Caco-2 (cell line): ENCODE measurements around the gene COMMD7. TPM values are rescaled to one million over a fixed set of nuclear protein-coding genes. Genes with fewer than 3 reads are reported as not detected.

Source experiments
- BruUV-seq: library from RNA; stranded (reverse); fragments of 400-500 nt; replicated peaks from 2 replicates; lab custom pipeline; 2021; lab: Mats Ljungman, UMichigan
- CTCF ChIA-PET: fragments of 300-600 bp; sonication (Branson Sonifier 250); formaldehyde crosslinking; loops from one replicate; lab custom pipeline; 2022; ENCODE audit warnings: antibody characterized with exemption; lab: Charles Lee
- POLR2A ChIA-PET: fragments of 300-600 bp; sonication (Branson Sonifier 250); formaldehyde crosslinking; loops from one replicate; lab custom pipeline; 2022; ENCODE audit warnings: antibody characterized with exemption; lab: Charles Lee
- DNase-seq, 2 experiments: peaks; one replicate each; pipeline versions ENCODE4 v3.0.0 to v3.0.0-alpha.2; 2020 to 2022
- H3K27me3 ChIP-seq: replicated peaks from 2 replicates; pipeline ENCODE4 v1.6.0; 2011; ENCODE audit warnings: low read length; ENCODE audit not compliant: control insufficient read depth, insufficient read depth
- H3K36me3 ChIP-seq: 2 replicates; pipeline ENCODE4 v1.5.1; 2011; ENCODE audit warnings: low read length; ENCODE audit not compliant: control insufficient read depth, insufficient read depth
- H3K4me1 ChIP-seq: fragments of 250-450 bp; sonication (Bioruptor Pico); 2 replicates; pipeline ENCODE4 v1.5.1; 2020; ENCODE audit warnings: mild to moderate bottlenecking
- H3K4me3 ChIP-seq: 2 replicates; pipeline ENCODE4 v1.5.1; 2011; ENCODE audit warnings: low read depth, mild to moderate bottlenecking, control low read depth, low read length
- H3K9me3 ChIP-seq: fragments of 250-450 bp; sonication (Bioruptor Pico); 2 replicates; pipeline ENCODE4 v1.5.1; 2020; ENCODE audit warnings: mild to moderate bottlenecking, moderate library complexity
- H3K27ac Mint-ChIP-seq: one replicate; pipeline ENCODE4 v1.8.0; 2022; ENCODE audit warnings: mixed read lengths; ENCODE audit not compliant: unreplicated experiment
- H3K27me3 Mint-ChIP-seq: one replicate; pipeline ENCODE4 v1.8.0; 2022; ENCODE audit warnings: mixed read lengths; ENCODE audit not compliant: insufficient read depth, unreplicated experiment
- H3K36me3 Mint-ChIP-seq: one replicate; pipeline ENCODE4 v1.8.0; 2022; ENCODE audit warnings: mild to moderate bottlenecking, mixed read lengths; ENCODE audit not compliant: insufficient read depth, unreplicated experiment
- H3K4me1 Mint-ChIP-seq: one replicate; pipeline ENCODE4 v1.8.0; 2022; ENCODE audit warnings: low read depth, mixed read lengths; ENCODE audit not compliant: unreplicated experiment
- H3K4me3 Mint-ChIP-seq: one replicate; pipeline ENCODE4 v1.8.0; 2022; ENCODE audit warnings: mild to moderate bottlenecking, moderate library complexity, mixed read lengths; ENCODE audit not compliant: unreplicated experiment
- H3K9me3 Mint-ChIP-seq: one replicate; pipeline ENCODE4 v1.8.0; 2022; ENCODE audit warnings: mixed read lengths; ENCODE audit not compliant: unreplicated experiment
- intact Hi-C: fragments of 100-400 bp; cut with micrococcal nuclease; formaldehyde crosslinking; loops from one replicate; pipeline ENCODE4 v1.10.0; 2022; ENCODE audit not compliant: unreplicated experiment
- total RNA-seq: library from RNA; stranded (reverse); gene quantifications from 2 replicates; pipeline ENCODE4 v1.2.3, GENCODE V29; 2022
- TF ChIP-seq, protein P1 (sequence below), 2 experiments: fragments of 200-600 bp in 1 of 2; IDR thresholded peaks; 1 replicate in 1 of 2; 2 replicates in 1 of 2; pipeline versions ENCODE4 v1.5.1 to v1.8.0; 2011 to 2022; ENCODE audit warnings: antibody characterized with exemption in 1 of 2, control low read depth in 1 of 2, inconsistent platforms in 1 of 2, low read depth in 1 of 2, low read length in 1 of 2, mild to moderate bottlenecking in 1 of 2, moderate library complexity in 1 of 2; ENCODE audit not compliant: insufficient read depth in 1 of 2, severe bottlenecking in 1 of 2, unreplicated experiment in 1 of 2

The COMMD7 gene
- total RNA-seq, 1 experiment from 2014 or later: 160 TPM

DNA sequence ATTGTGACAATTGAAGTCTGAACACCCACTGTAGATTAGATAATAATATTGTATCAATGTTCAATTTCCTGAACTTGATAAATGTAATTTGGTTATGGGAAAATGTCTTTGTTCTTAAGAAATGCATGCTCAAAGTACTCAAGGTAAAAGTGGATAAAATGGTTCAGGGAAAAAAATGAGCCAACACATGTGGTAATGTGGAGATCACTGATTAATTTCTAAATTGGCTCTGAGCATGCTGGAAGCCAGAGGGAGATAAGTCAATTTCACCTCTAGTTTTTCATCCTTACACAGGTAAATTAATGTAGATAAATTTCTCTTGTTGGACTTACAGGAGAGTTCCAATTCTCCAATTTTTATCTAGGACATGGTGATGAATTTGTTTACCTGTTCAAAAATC, 8.0 kb upstream of the COMMD7 start:
- H3K27me3 ChIP-seq: no peaks in the 10 kb centered on the region
- H3K27ac Mint-ChIP-seq: no peak overlapping the region
- no TSS peak for BruUV-seq
- ChIA-PET CTCF (no interaction called here), POLR2A (no interaction called here)
- no peak overlapping the region for H3K4me3 Mint-ChIP-seq
- H3K36me3 ChIP-seq: no peaks in the 10 kb centered on the region
- H3K36me3 Mint-ChIP-seq: no peaks in the 10 kb centered on the region
- no peaks in the 10 kb centered on the region for H3K27me3 Mint-ChIP-seq
- no peak overlapping the region for H3K4me3 ChIP-seq
- TF ChIP-seq, protein P1, sequence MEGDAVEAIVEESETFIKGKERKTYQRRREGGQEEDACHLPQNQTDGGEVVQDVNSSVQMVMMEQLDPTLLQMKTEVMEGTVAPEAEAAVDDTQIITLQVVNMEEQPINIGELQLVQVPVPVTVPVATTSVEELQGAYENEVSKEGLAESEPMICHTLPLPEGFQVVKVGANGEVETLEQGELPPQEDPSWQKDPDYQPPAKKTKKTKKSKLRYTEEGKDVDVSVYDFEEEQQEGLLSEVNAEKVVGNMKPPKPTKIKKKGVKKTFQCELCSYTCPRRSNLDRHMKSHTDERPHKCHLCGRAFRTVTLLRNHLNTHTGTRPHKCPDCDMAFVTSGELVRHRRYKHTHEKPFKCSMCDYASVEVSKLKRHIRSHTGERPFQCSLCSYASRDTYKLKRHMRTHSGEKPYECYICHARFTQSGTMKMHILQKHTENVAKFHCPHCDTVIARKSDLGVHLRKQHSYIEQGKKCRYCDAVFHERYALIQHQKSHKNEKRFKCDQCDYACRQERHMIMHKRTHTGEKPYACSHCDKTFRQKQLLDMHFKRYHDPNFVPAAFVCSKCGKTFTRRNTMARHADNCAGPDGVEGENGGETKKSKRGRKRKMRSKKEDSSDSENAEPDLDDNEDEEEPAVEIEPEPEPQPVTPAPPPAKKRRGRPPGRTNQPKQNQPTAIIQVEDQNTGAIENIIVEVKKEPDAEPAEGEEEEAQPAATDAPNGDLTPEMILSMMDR (IDR thresholded peaks at IDR 0.05; ENCODE audit: insufficient read depth in 1 of 2, low read depth in 1 of 2, low read length in 1 of 2, severe bottlenecking in 1 of 2, unreplicated experiment in 1 of 2): no peak
- no peaks in the 10 kb centered on the region for H3K9me3 Mint-ChIP-seq
- peaks cover 38% of the 10 kb centered on the region for H3K4me1 ChIP-seq
- peaks cover 28% of the 10 kb centered on the region for H3K4me1 Mint-ChIP-seq
- intact Hi-C loops: no loop called here
- H3K9me3 ChIP-seq: no peaks in the 10 kb centered on the region
- no peak for DNase-seq

DNA sequence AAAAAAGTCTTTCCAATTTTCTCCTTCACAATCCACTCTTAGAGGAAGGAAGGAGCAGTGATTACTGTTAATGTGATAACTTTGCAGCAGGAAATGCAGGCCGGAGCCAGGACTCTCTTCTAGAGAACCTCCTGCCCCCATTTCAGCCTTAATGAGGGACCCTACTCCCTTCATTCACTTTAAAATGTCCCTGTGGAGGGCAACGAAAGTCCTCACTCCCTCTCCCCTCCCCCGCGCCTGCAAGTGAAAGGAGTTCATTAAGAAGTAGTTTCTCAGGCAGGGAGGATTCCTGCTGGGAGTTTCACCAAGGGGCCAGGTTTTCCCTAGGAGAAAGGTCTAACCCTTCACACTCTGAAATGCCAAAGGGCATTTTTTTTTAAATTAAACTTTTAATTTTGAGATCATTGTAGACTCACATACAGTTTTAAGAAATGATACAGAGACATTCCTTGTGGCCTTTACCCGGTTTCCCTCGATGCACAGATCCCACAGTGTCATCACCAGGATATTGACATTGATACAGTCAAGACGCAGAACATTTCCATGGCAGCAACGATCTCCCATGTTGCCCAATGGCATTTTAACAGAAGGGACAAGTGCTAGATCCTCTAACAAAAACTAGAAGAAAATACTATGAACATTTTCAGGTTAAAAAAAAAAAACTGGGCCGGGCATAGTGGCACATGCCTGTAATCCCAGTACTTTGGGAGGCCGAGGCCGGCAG, 6.8 kb upstream of the COMMD7 start:
- peaks cover 30% of the 10 kb centered on the region for H3K4me1 Mint-ChIP-seq
- TF ChIP-seq, protein P1 (IDR thresholded peaks at IDR 0.05; ENCODE audit: insufficient read depth in 1 of 2, low read depth in 1 of 2, low read length in 1 of 2, severe bottlenecking in 1 of 2, unreplicated experiment in 1 of 2): no peak
- H3K27ac Mint-ChIP-seq: no peak overlapping the region
- H3K9me3 Mint-ChIP-seq: no peaks in the 10 kb centered on the region
- POLR2A ChIA-PET: no interaction called here
- intact Hi-C loops: no loop called here
- no peaks in the 10 kb centered on the region for H3K27me3 ChIP-seq
- no peaks in the 10 kb centered on the region for H3K36me3 ChIP-seq
- DNase-seq: no peak
- H3K27me3 Mint-ChIP-seq: no peaks in the 10 kb centered on the region
- peaks cover 49% of the 10 kb centered on the region for H3K4me1 ChIP-seq
- no peak overlapping the region for H3K4me3 Mint-ChIP-seq
- CTCF ChIA-PET: no interaction called here
- no peak overlapping the region for H3K4me3 ChIP-seq
- no TSS peak for BruUV-seq
- H3K36me3 Mint-ChIP-seq: peaks cover 5% of the 10 kb centered on the region
- no peaks in the 10 kb centered on the region for H3K9me3 ChIP-seq

DNA sequence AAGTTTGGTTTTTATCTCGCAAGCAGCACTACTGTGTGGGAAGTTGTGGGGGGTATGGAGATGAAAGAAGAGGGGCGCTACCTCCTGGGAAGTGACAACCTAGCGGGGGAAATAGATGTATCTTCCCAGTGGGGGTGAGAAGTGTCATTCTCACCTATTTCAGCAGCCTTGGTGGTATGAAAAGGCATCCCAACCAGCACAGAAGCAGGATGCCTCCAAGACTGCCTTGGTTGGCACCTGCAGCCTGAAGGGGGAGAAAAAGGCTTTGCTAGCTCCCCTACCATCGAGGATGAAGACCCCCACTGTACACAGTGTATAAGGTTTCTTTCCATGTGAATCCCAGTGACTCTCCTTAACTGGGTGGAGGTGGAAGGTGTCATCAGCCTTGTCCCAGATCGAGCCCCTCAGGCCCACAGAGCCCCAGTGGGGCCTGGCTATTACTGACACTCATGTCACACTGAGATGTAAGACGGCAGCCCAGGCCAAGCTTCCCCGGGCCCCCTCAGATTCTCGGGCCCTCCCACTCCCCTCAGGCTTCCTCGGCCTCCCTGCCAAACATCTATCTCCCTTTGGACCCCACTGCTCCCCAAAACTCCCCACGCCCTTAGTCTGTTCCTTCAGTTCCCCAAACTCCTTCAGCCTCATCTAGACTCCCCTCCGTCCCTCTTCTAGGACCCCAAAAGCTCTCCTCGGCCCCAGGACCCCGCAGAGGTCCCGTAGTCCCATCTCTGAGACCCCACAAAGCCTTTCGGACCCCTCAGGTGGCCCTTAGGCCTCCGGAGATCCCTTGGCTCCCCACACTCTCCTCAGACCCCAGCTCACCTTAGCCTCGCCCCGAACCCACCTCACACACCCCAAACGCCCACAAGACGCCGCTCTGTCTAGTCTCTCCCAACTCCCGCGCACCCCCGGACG, 688 bp downstream of the COMMD7 start:
- TF ChIP-seq, protein P1 (IDR thresholded peaks at IDR 0.05; ENCODE audit: insufficient read depth in 1 of 2, low read depth in 1 of 2, low read length in 1 of 2, severe bottlenecking in 1 of 2, unreplicated experiment in 1 of 2): peak in 1 of 2 experiments; percentile 19
- H3K4me1 Mint-ChIP-seq: peaks cover 20% of the 10 kb centered on the region
- Histone ChIP-seq H3K36me3 (no peaks in the 10 kb centered on the region), H3K27me3 (no peaks in the 10 kb centered on the region), H3K4me1 (peaks cover 44% of the 10 kb centered on the region), H3K9me3 (no peaks in the 10 kb centered on the region), H3K4me3 (peak overlapping the region; percentile 88)
- CTCF ChIA-PET: interaction anchor here (1.6 to 3.8 kb wide), 6 partner anchors 11 to 68 kb away, joined by 4 to 42 read pairs (median 14); partner anchors contain the start of genes C20orf203 and DNMT3B
- peak in 1 of 2 experiments; percentile 52 for DNase-seq
- H3K27me3 Mint-ChIP-seq: no peaks in the 10 kb centered on the region
- H3K9me3 Mint-ChIP-seq: no peaks in the 10 kb centered on the region
- peaks cover 50% of the 10 kb centered on the region for H3K36me3 Mint-ChIP-seq
- POLR2A ChIA-PET: interaction anchor here (0.6 to 3.6 kb wide), 7 partner anchors 8 to 57 kb away, joined by 3 to 51 read pairs (median 7); partner anchors contain the start of gene DNMT3B
- intact Hi-C loops: no loop called here
- peak overlapping the region; percentile 87 for H3K27ac Mint-ChIP-seq
- peak overlapping the region; percentile 89 for H3K4me3 Mint-ChIP-seq
- TSS peak; percentile 15 for BruUV-seq
